ENCODE measurements around the gene MEF2C. TPM values are rescaled to one million over a fixed set of nuclear protein-coding genes. Genes with fewer than 3 reads are reported as not detected.

Gene MEF2C
- polyA plus RNA-seq (0.07 to 0.13 TPM (median 0.10 TPM) in 3 replicates), polyA minus RNA-seq (0.70 to 3.1 TPM (median 2.1 TPM) in 3 replicates)
- not detected for polyA plus RNA-seq (2011; ENCODE audit: low read depth)
- 0.16 and 0.21 TPM in 2 replicates for polyA plus RNA-seq (2011; cell fraction: cytosol; rRNA removed)
- 0.10 and 0.19 TPM in 2 replicates for polyA plus RNA-seq (2011; cell fraction: nucleus; rRNA removed)
- polyA plus RNA-seq (2012; ENCODE audit: low replicate concordance), result 0.06 and 0.52 TPM in 2 replicates
- not detected for polyA minus RNA-seq (2011; cell fraction: cytosol; rRNA and poly(A)+ RNA removed)
- polyA minus RNA-seq (2011; cell fraction: nucleus; rRNA and poly(A)+ RNA removed), result 0.42 and 0.47 TPM in 2 replicates

- no peaks in the 10 kb centered on the region for H3K9me3 ChIP-seq (ENCODE audit: control insufficient read depth, low read depth, low read length)
- H3K27me3 ChIP-seq (ENCODE audit: control insufficient read depth, extremely low read depth, insufficient read depth, low read length), result peaks cover 26% of the 10 kb centered on the region
- peak within 1 kb of the TSS; percentile 97 for H3K4me2 ChIP-seq (ENCODE audit: control insufficient read depth, extremely low read depth, insufficient read depth, low read depth, low read length)
- H3K4me1 ChIP-seq (ENCODE audit: control insufficient read depth, extremely low read depth, insufficient read depth, low read length), result peaks cover 12% of the 10 kb centered on the region
- no peaks in the 10 kb centered on the region for H3K79me2 ChIP-seq (ENCODE audit: control insufficient read depth, insufficient read depth, low read length)
- no peaks in the 10 kb centered on the region for H3K36me3 ChIP-seq (ENCODE audit: control insufficient read depth in 2 of 2, extremely low read depth in 1 of 2, insufficient read depth in 2 of 2, low read length in 2 of 2)
- H2AFZ ChIP-seq (ENCODE audit: control insufficient read depth, low read length), result peak within 1 kb of the TSS; percentile 84
- H3K9me1 ChIP-seq (ENCODE audit: control insufficient read depth, extremely low read depth, insufficient read depth, low read length), result no peaks in the 10 kb centered on the region
- H3K9ac ChIP-seq (ENCODE audit: control insufficient read depth, extremely low read depth, insufficient read depth, low read length), result no peak within 1 kb of the TSS
- H3K4me3 ChIP-seq (ENCODE audit: control insufficient read depth in 2 of 3, extremely low read depth in 1 of 3, insufficient read depth in 2 of 3, low read depth in 1 of 3, low read length in 3 of 3), result peak within 1 kb of the TSS; percentile 28 to 67 (median 65)
- TF ChIP-seq EZH2 (IDR thresholded peaks at IDR 0.05; ENCODE audit: low read length) (no peak), CTCF (optimal IDR thresholded peaks at IDR 0.05 in 1 of 3, IDR thresholded peaks at IDR 0.05 in 1 of 3, conservative IDR thresholded peaks at IDR 0.05 in 1 of 3; ENCODE audit: extremely low read depth in 1 of 3, insufficient read depth in 2 of 3, low read length in 3 of 3) (no peak)
- no peak for FAIRE-seq
- no peaks in the 10 kb centered on the region for H4K20me1 ChIP-seq (ENCODE audit: control insufficient read depth, extremely low read depth, insufficient read depth, low read length)
- dilution Hi-C loops (cut with MboI; ENCODE audit: extremely low pct_ligation_motif_present, low sequenced_read_pairs), result no loop called here
- DNase-seq (ENCODE audit: low read depth, low spot score), result no peak
- no peak within 1 kb of the TSS for H3K27ac ChIP-seq (ENCODE audit: control insufficient read depth, insufficient read depth, low read length)
These were observed at the start of gene MEF2C for GRCh38 chr5:88883059-88883835. MEF2C (minus strand) TSS chr5:88883184; CDS start chr5:88823788, 59,396 bp downstream.

- H3K9me1 ChIP-seq (ENCODE audit: control insufficient read depth, extremely low read depth, insufficient read depth, low read length), result no peaks in the 10 kb centered on the region
- no peaks in the 10 kb centered on the region for H3K36me3 ChIP-seq (ENCODE audit: control insufficient read depth in 2 of 2, extremely low read depth in 1 of 2, insufficient read depth in 2 of 2, low read length in 2 of 2)
- H3K27me3 ChIP-seq (ENCODE audit: control insufficient read depth, extremely low read depth, insufficient read depth, low read length), result no peaks in the 10 kb centered on the region
- H3K4me3 ChIP-seq (ENCODE audit: control insufficient read depth in 2 of 3, extremely low read depth in 1 of 3, insufficient read depth in 2 of 3, low read depth in 1 of 3, low read length in 3 of 3), result no peak overlapping the region
- dilution Hi-C loops (cut with MboI; ENCODE audit: extremely low pct_ligation_motif_present, low sequenced_read_pairs), result no loop called here
- H3K4me2 ChIP-seq (ENCODE audit: control insufficient read depth, extremely low read depth, insufficient read depth, low read depth, low read length), result no peak overlapping the region
- H2AFZ ChIP-seq (ENCODE audit: control insufficient read depth, low read length), result no peak overlapping the region
- no peak for FAIRE-seq
- DNase-seq (ENCODE audit: low read depth, low spot score), result no peak
- H4K20me1 ChIP-seq (ENCODE audit: control insufficient read depth, extremely low read depth, insufficient read depth, low read length), result no peaks in the 10 kb centered on the region
- H3K79me2 ChIP-seq (ENCODE audit: control insufficient read depth, insufficient read depth, low read length), result no peaks in the 10 kb centered on the region
- H3K27ac ChIP-seq (ENCODE audit: control insufficient read depth, insufficient read depth, low read length), result no peak overlapping the region
- no peaks in the 10 kb centered on the region for H3K4me1 ChIP-seq (ENCODE audit: control insufficient read depth, extremely low read depth, insufficient read depth, low read length)
- TF ChIP-seq CTCF (optimal IDR thresholded peaks at IDR 0.05 in 1 of 3, IDR thresholded peaks at IDR 0.05 in 1 of 3, conservative IDR thresholded peaks at IDR 0.05 in 1 of 3; ENCODE audit: extremely low read depth in 1 of 3, insufficient read depth in 2 of 3, low read length in 3 of 3) (no peak), EZH2 (IDR thresholded peaks at IDR 0.05; ENCODE audit: low read length) (no peak)
- no peaks in the 10 kb centered on the region for H3K9me3 ChIP-seq (ENCODE audit: control insufficient read depth, low read depth, low read length)
- H3K9ac ChIP-seq (ENCODE audit: control insufficient read depth, extremely low read depth, insufficient read depth, low read length), result no peak overlapping the region
These were observed 49.6 kb upstream of the MEF2C start for GRCh38 chr5:88932541-88932940.

Data from keratinocyte (primary cell).